HG03457 (cell line): ENCODE data around the gene PCDHGA3.
"Not testable (repeated sequence)": the region's sequence is repeated elsewhere in the genome, so short reads cannot be mapped to it uniquely, and the experiment has no call there.

Source experiments
- ATAC-seq: cut with Tn5 transposase; IDR thresholded peaks from one replicate; pipeline ENCODE4 v1.9.1; 2021; ENCODE audit warnings: moderate number of reproducible peaks; ENCODE audit not compliant: unreplicated experiment

Gene PCDHGA3

DNA sequence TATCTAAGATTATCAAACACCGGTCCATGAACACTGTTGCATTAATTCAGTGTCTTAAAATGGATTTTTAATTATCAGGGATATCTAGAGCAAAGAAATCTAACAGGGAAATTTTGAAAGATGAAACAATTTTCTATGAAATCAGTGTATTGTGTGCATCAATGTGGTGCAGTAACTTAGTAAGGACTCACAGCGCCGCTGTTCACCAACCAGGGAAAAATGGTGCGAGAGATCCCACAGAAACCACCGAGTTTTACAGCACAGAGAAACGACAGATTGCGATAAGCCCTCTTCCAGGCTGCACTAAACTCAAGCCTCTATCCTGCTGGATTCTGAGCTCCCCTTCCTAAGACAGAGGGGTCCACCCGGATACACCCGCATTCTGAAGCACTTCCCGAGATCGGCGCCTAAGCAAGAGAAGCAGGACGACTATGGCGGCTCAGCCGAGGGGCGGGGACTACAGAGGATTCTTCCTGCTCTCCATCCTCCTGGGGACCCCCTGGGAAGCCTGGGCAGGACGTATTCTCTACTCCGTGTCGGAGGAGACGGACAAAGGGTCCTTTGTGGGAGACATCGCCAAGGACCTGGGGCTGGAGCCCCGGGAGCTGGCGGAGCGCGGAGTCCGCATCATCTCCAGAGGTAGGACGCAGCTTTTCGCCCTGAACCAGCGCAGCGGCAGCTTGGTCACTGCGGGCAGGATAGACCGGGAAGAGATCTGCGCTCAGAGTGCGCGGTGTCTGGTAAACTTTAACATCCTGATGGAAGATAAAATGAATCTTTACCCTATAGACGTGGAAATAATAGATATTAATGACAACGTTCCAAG is 39.1 kb downstream of the PCDHGA3 start, which contains the start of gene PCDHGA7:
Gene PCDHGA7, plus strand, starts transcription at position 274 of the 826 bp plus-strand sequence. Its CDS starts 158 bp downstream, at position 432.
- ATAC-seq, result no peak

DNA sequence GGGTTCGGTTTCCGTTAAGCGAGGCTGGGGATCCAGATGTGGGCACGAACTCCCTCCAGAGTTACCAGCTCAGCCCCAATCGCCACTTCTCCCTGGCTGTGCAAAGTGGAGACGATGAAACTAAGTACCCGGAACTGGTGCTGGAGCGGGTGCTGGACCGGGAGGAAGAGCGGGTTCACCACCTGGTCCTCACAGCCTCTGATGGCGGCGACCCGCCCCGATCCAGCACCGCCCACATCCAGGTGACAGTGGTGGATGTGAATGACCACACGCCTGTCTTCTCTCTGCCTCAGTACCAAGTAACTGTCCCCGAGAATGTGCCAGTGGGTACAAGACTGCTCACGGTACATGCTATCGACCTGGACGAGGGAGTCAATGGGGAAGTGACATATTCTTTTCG is 39.7 kb downstream of the PCDHGA3 start:
- no peak for ATAC-seq

DNA sequence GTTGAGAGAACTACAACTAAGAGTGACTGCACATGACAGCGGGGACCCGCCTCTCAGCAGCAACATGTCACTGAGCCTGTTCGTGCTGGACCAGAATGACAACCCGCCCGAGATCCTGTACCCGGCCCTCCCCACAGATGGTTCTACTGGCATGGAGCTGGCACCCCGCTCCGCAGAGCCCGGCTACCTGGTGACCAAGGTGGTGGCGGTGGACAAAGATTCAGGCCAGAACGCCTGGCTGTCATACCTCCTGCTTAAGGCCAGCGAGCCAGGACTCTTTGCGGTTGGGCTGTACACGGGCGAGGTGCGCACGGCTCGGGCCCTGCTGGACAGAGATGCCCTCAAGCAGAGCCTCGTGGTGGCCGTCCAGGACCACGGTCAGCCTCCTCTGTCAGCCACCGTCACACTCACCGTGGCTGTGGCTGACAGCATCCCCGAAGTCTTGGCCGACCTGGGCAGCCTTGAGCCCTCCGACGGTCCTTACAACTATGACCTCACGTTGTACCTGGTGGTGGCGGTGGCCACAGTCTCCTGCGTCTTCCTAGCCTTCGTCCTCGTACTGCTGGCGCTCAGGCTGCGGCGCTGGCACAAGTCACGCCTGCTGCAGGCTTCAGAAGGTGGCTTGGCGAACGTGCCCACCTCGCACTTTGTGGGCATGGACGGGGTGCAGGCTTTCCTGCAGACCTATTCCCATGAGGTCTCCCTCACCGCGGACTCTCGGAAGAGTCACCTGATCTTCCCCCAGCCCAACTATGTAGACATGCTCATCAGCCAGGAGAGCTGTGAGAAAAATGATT is 41.0 kb downstream of the PCDHGA3 start:
- ATAC-seq, result no peak

DNA sequence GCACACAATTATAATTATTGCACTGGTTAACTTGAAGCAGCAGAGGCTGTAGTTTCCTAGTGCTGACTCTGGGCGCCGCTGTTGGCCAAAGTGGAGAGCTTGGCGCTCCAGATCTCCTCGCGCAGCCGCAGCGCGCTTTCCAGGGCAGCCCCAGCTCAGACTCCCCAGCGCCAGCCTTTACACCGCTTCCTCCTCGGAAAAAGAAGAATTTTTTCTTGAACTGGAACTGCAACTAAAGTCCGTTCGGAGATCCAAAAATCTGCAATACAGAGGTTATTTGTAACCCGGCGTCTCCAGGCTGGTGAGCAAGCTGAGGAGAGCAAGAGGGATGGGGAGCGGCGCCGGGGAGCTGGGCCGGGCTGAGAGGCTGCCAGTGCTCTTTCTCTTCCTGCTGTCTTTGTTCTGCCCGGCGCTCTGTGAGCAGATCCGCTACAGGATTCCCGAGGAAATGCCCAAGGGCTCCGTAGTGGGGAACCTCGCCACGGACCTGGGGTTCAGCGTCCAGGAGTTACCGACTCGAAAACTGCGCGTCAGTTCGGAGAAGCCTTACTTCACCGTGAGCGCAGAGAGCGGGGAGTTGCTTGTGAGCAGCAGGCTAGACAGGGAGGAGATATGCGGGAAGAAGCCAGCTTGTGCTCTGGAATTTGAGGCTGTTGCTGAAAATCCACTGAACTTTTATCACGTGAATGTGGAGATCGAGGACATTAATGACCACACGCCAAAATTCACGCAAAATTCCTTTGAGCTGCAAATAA is 44.1 kb downstream of the PCDHGA3 start, which contains the start of gene PCDHGB4:
Gene PCDHGB4, plus strand, starts transcription at position 142 of the 755 bp plus-strand sequence. Its CDS starts 187 bp downstream, at position 329.
- ATAC-seq, result not testable (repeated sequence)

DNA sequence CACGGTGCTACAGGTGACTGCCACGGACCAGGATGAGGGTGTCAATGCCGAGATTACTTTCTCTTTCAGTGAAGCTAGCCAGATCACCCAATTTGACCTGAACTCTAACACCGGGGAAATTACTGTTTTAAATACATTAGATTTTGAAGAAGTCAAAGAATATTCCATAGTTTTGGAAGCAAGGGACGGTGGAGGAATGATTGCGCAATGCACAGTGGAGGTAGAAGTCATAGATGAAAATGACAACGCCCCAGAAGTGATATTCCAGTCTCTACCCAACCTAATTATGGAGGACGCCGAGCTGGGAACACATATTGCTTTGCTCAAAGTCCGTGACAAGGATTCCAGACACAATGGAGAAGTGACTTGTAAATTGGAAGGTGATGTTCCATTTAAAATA is 45.0 kb downstream of the PCDHGA3 start:
- no peak for ATAC-seq

DNA sequence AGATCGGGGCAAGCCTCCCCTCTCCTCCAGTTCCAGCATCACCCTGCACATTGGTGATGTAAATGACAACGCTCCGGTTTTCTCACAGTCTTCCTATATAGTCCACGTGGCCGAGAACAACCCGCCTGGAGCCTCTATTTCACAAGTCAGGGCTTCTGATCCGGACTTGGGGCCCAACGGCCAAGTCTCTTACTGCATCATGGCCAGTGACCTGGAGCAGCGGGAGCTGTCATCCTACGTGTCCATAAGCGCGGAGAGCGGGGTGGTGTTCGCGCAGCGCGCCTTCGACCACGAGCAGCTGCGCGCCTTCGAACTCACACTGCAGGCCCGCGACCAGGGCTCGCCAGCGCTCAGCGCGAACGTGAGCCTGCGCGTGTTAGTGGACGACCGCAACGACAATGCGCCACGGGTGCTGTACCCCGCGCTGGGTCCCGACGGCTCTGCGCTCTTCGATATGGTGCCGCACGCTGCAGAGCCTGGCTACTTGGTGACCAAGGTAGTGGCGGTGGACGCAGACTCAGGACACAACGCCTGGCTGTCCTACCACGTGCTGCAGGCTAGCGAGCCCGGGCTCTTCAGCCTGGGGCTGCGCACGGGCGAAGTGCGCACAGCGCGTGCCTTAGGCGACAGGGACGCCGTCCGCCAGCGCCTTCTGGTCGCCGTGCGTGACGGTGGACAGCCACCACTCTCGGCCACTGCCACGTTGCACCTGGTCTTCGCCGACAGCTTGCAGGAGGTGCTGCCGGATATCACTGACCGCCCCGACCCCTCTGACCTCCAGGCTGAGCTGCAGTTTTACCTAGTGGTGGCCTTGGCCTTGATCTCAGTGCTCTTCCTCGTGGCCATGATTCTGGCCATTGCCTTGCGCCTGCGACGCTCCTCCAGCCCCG is 45.8 kb downstream of the PCDHGA3 start:
- no peak for ATAC-seq

DNA sequence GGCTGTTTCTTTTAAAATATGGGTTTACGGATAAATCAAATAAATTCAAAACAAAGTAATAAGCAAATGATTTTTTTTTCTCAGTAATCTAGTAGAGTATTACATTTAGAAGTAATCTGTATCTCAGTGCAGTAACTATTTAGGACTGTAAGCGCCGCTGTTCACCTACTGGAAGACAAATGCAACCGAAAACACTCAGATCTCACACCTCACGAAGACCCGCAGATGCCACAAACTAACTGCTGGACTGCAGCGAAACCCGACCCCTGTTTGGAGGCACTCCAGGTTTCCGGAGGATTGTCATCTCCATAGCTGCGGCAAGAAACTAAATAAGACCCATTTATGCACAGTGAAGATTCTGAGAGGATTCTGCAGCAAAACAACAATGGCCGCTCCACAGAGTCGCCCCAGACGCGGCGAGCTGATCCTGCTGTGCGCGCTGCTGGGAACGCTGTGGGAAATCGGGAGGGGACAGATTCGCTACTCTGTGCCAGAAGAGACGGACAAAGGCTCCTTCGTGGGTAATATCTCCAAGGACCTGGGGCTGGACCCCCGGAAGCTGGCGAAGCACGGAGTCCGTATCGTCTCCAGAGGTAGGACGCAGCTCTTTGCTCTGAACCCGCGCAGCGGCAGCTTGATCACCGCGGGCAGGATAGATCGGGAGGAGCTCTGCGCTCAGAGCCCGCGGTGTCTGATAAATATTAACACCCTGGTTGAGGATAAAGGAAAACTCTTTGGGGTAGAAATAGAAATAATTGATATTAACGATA is 49.0 kb downstream of the PCDHGA3 start, which contains the start of gene PCDHGA8:
Gene PCDHGA8, plus strand, starts transcription at position 205 of the 770 bp plus-strand sequence. Its CDS starts 181 bp downstream, at position 386.
- ATAC-seq, result no peak

DNA sequence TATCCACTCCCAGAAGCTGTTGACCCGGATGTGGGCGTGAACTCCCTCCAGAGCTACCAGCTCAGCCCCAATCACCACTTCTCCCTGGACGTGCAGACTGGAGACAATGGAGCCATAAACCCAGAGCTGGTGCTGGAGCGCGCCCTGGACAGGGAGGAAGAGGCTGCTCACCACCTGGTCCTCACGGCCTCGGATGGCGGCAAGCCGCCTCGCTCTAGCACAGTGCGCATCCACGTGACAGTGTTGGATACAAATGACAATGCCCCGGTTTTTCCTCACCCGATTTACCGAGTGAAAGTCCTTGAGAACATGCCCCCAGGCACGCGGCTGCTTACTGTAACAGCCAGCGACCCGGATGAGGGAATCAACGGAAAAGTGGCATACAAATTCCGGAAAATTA is 49.6 kb downstream of the PCDHGA3 start:
- no peak for ATAC-seq

DNA sequence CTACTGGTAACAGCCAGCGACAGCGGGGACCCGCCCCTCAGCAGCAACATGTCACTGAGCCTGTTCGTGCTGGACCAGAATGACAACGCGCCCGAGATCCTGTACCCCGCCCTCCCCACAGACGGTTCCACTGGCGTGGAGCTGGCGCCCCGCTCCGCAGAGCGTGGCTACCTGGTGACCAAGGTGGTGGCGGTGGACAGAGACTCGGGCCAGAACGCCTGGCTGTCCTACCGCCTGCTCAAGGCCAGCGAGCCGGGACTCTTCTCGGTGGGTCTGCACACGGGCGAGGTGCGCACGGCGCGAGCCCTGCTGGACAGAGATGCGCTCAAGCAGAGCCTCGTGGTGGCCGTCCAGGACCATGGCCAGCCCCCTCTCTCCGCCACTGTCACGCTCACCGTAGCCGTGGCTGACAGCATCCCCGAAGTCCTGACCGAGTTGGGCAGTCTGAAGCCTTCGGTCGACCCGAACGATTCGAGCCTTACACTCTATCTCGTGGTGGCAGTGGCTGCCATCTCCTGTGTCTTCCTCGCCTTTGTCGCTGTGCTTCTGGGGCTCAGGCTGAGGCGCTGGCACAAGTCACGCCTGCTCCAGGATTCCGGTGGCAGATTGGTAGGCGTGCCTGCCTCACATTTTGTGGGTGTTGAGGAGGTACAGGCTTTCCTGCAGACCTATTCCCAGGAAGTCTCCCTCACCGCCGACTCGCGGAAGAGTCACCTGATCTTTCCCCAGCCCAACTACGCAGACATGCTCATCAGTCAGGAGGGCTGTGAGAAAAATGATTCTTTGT is 51.0 kb downstream of the PCDHGA3 start:
- not testable (repeated sequence) for ATAC-seq
